PFSK-1 (cell line): ENCODE results near the gene USP7.

ENCODE experiments used
- FOXP2 ChIP-seq: optimal IDR thresholded peaks from 2 replicates; pipeline ENCODE3; 2011; ENCODE audit warnings: borderline replicate concordance, control low read depth, inconsistent platforms; ENCODE audit not compliant: insufficient read depth; ENCODE audit errors: extremely low read length, extremely low read depth
- POLR2AphosphoS5 ChIP-seq: IDR thresholded peaks from 2 replicates; pipeline ENCODE4 v1.6.1; 2012; ENCODE audit warnings: low read depth, mild to moderate bottlenecking, control low read depth, low read length, moderate library complexity
- SIN3A ChIP-seq: IDR thresholded peaks from 2 replicates; pipeline ENCODE4 v1.6.1; 2012; ENCODE audit warnings: mild to moderate bottlenecking, low read length, moderate library complexity, borderline replicate concordance; ENCODE audit not compliant: insufficient read depth
- TAF1 ChIP-seq: IDR thresholded peaks from 2 replicates; pipeline ENCODE4 v1.6.1; 2012; ENCODE audit warnings: low read length, control low read depth, borderline replicate concordance; ENCODE audit not compliant: insufficient read depth
- TF ChIP-seq, protein P1 (sequence below), 2 experiments: IDR thresholded peaks; 2 replicates each; pipeline versions ENCODE4 v1.6.1 to v1.8.0; 2011 to 2012; ENCODE audit warnings: low read depth in 2 of 2, low read length in 2 of 2, control low read depth in 1 of 2, inconsistent platforms in 1 of 2, mild to moderate bottlenecking in 1 of 2, moderate library complexity in 1 of 2; ENCODE audit not compliant: insufficient read depth in 1 of 2

USP7 gene

DNA sequence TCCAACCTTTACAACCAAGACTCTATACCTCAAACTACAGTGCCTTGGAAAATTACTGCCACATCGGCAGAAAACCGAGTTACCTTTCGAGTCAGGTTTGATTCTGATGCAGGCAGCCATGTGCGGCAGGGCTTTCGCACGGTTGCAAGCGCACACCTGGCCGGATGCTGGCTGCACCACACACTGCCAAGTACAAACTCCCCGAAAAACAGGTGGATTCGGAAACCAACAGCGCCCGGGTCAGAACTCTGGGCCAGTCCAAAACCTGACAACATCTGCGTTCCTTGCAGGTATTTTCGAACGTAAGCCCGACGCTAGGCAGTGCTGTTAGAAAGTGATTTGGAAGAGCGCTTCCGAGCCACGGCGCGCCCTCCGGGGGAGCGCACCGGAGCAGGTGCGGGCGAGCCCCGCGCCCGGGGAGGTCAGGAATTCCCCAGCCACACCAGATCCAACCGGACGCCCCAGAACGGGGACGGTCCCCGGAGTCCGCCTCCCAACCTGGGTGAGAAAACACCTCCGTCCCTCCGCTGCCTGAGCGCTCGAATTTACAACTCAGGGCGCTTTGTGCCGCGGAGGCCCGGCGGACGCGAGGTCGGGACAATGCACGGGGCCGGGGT is 1.2 kb downstream of the USP7 start:
- TF ChIP-seq TAF1: no peak
- no peak for TF ChIP-seq POLR2AphosphoS5
- TF ChIP-seq, protein P1, sequence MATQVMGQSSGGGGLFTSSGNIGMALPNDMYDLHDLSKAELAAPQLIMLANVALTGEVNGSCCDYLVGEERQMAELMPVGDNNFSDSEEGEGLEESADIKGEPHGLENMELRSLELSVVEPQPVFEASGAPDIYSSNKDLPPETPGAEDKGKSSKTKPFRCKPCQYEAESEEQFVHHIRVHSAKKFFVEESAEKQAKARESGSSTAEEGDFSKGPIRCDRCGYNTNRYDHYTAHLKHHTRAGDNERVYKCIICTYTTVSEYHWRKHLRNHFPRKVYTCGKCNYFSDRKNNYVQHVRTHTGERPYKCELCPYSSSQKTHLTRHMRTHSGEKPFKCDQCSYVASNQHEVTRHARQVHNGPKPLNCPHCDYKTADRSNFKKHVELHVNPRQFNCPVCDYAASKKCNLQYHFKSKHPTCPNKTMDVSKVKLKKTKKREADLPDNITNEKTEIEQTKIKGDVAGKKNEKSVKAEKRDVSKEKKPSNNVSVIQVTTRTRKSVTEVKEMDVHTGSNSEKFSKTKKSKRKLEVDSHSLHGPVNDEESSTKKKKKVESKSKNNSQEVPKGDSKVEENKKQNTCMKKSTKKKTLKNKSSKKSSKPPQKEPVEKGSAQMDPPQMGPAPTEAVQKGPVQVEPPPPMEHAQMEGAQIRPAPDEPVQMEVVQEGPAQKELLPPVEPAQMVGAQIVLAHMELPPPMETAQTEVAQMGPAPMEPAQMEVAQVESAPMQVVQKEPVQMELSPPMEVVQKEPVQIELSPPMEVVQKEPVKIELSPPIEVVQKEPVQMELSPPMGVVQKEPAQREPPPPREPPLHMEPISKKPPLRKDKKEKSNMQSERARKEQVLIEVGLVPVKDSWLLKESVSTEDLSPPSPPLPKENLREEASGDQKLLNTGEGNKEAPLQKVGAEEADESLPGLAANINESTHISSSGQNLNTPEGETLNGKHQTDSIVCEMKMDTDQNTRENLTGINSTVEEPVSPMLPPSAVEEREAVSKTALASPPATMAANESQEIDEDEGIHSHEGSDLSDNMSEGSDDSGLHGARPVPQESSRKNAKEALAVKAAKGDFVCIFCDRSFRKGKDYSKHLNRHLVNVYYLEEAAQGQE (IDR thresholded peaks at IDR 0.05; ENCODE audit: insufficient read depth in 1 of 2, low read depth in 2 of 2, low read length in 2 of 2): no peak
- TF ChIP-seq FOXP2: no peak
- TF ChIP-seq SIN3A: no peak

GRCh38 chr16:8961811-8962390 is 1.8 kb downstream of the USP7 start:
- TF ChIP-seq, protein P1 (IDR thresholded peaks at IDR 0.05; ENCODE audit: insufficient read depth in 1 of 2, low read depth in 2 of 2, low read length in 2 of 2): no peak
- TF ChIP-seq SIN3A (no peak), POLR2AphosphoS5 (no peak), TAF1 (no peak), FOXP2 (no peak)

DNA sequence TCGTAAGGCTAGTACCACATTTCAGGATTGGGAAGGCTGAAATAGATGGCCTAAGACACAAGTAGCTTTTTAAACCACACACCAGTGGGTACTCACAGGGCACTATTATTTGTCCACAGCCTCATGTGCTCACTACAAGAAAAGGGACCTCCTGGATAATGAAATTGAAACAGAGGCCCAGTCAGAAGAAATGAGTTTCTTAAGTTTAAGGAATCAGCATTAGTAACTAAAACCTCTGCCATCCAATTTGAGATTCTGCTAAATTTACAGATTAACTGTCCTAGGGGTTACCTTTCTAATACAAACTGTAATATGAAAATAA is 3.0 kb downstream of the USP7 start:
- TF ChIP-seq SIN3A (no peak), TAF1 (no peak), POLR2AphosphoS5 (no peak), FOXP2 (no peak)
- TF ChIP-seq, protein P1 (IDR thresholded peaks at IDR 0.05; ENCODE audit: insufficient read depth in 1 of 2, low read depth in 2 of 2, low read length in 2 of 2): no peak

DNA sequence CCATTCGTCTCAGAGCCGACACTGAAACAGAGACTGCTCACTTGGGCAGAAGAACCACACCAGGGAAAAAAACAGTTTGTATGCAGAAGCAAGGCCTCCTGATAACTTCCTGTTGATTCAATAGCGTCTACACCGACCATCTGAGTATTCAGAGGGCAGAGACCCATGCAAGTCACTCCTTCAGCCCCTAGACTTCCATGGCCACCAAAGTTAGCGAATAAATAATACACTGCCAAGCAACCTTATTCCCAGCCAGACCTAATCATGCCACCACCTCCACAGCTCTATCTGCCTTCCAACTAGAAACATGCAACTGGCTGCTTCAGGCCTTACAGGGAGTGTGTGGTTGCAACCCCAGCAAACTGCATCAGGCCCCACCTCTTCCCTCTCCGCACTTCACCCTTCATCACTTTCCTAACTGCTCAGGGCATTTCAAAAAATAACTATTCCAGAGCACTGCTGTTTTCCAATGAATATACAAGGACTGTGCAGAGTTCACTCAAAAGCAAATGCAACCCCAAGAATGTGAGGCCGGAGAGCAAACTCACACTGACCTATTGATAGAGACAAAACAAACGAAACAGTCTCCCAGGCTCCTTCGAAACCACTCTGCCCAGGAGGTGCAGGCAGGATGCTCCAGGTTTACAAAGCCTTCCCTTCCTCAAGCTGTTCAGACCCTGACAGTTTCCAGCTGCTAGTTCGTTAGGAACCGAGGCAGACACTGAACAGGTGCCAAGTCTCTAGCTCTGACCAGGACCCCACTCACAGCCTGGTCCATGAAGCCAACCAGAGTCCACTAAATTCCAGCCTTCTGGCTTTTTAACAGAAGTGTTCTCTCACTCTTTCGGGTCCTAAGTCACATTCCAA is 3.6 kb downstream of the USP7 start:
- no peak for TF ChIP-seq FOXP2
- no peak for TF ChIP-seq POLR2AphosphoS5
- TF ChIP-seq TAF1: no peak
- TF ChIP-seq, protein P1 (IDR thresholded peaks at IDR 0.05; ENCODE audit: insufficient read depth in 1 of 2, low read depth in 2 of 2, low read length in 2 of 2): no peak
- no peak for TF ChIP-seq SIN3A
